PC-9 (cell line): ENCODE measurements around the gene DSC1. TPM values are rescaled to one million over a fixed set of nuclear protein-coding genes. Genes with fewer than 3 reads are reported as not detected.

ENCODE experiments used
- BruUV-seq: library from RNA; stranded (reverse); fragments of 400-500 nt; replicated peaks from 2 replicates; lab custom pipeline; 2021; lab: Mats Ljungman, UMichigan
- CTCF ChIA-PET: fragments of 300-600 bp; sonication (Branson Sonifier 250); formaldehyde crosslinking; loops from one replicate; lab custom pipeline; 2022; ENCODE audit warnings: antibody characterized with exemption; lab: Charles Lee
- POLR2A ChIA-PET: fragments of 300-600 bp; sonication (Branson Sonifier 250); formaldehyde crosslinking; loops from one replicate; lab custom pipeline; 2022; ENCODE audit warnings: antibody characterized with exemption; ENCODE audit not compliant: unreplicated experiment; lab: Charles Lee
- DNase-seq, 2 experiments: peaks; one replicate each; pipeline versions ENCODE4 v3.0.0 to v3.0.0-alpha.2; 2015 to 2022; ENCODE audit warnings: mixed read lengths in 1 of 2
- H2AFZ ChIP-seq: fragments of 200-600 bp; sonication (generic); 2 replicates; pipeline ENCODE4 v1.8.1; 2017; ENCODE audit warnings: antibody characterized with exemption
- H3F3A ChIP-seq: fragments of 200-600 bp; sonication (generic); 2 replicates; pipeline ENCODE4 v1.8.1; 2017; ENCODE audit warnings: antibody characterized with exemption, mild to moderate bottlenecking, low read depth; ENCODE audit not compliant: insufficient read depth
- H3K27ac ChIP-seq: fragments of 200-600 bp; sonication (generic); 2 replicates; pipeline ENCODE4 v1.6.1; 2016; ENCODE audit warnings: mixed run types
- H3K27me3 ChIP-seq: fragments of 200-600 bp; sonication (generic); 2 replicates; pipeline ENCODE4 v1.6.1; 2016; ENCODE audit warnings: low read depth, mixed run types; ENCODE audit not compliant: insufficient read depth
- H3K36me3 ChIP-seq: fragments of 200-600 bp; sonication (generic); 2 replicates; pipeline ENCODE4 v1.6.1; 2016; ENCODE audit warnings: low read depth, mixed run types
- H3K4me1 ChIP-seq: fragments of 200-600 bp; sonication (generic); replicated peaks from 2 replicates; pipeline ENCODE4 v1.6.1; 2016; ENCODE audit warnings: mixed run types; ENCODE audit not compliant: insufficient read depth
- H3K4me2 ChIP-seq: fragments of 200-600 bp; sonication (generic); 2 replicates; pipeline ENCODE4 v1.6.1; 2017; ENCODE audit warnings: mixed run types
- H3K4me3 ChIP-seq: fragments of 200-600 bp; sonication (generic); 2 replicates; pipeline ENCODE4 v1.6.1; 2016; ENCODE audit warnings: mixed run types
- H3K79me2 ChIP-seq: fragments of 200-600 bp; sonication (generic); 2 replicates; pipeline ENCODE4 v1.6.1; 2017; ENCODE audit warnings: low read depth, mixed run types
- H3K9me2 ChIP-seq: fragments of 200-600 bp; sonication (generic); 2 replicates; pipeline ENCODE4 v1.8.1; 2017; ENCODE audit warnings: mild to moderate bottlenecking; ENCODE audit not compliant: insufficient read depth
- H3K9me3 ChIP-seq: fragments of 200-600 bp; sonication (generic); 2 replicates; pipeline ENCODE4 v1.8.1; 2016; ENCODE audit warnings: low read depth; ENCODE audit not compliant: insufficient read depth
- H4K20me1 ChIP-seq: fragments of 200-600 bp; sonication (generic); 2 replicates; pipeline ENCODE4 v1.8.1; 2017; ENCODE audit not compliant: insufficient read depth
- EZH2 ChIP-seq: fragments of 200-600 bp; sonication (generic); IDR thresholded peaks from 2 replicates; pipeline ENCODE4 v1.8.0; 2017; ENCODE audit warnings: antibody characterized with exemption, low read depth
- intact Hi-C: fragments of 100-400 bp; cut with micrococcal nuclease; formaldehyde crosslinking; loops from one replicate; pipeline ENCODE4 v1.10.0; 2022; ENCODE audit not compliant: unreplicated experiment
- total RNA-seq: library from RNA; stranded (reverse); gene quantifications from 2 replicates; pipeline ENCODE4 v1.2.3, GENCODE V29; 2021
- TF ChIP-seq, protein P1 (sequence below): fragments of 200-600 bp; sonication (generic); conservative IDR thresholded peaks from 2 replicates; pipeline ENCODE4 v1.6.1; 2017; ENCODE audit warnings: mixed run types, antibody characterized with exemption, mild to moderate bottlenecking, moderate library complexity

The DSC1 gene
- total RNA-seq, 1 experiment from 2014 or later: 0.09 TPM

DNA sequence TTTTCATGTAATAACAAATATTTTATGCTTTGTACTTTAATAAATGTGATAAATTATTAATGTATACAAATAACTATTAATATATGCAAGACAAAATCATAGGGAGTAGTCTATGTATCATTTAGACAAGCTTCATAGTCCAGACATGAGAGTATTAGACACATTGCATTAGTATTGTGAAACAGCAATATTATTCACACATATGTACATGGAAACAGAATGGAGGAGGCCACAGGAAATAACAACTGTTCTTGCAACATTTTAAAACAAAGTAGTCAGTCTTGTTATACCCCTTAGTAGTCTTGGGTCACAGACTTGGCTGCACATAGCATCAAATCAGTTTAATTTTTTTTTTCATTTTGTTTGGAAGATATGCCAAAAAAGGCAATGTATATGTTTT lies 15.8 kb downstream of the DSC1 start:
- no peak for DNase-seq
- H3K4me3 ChIP-seq: no peak overlapping the region
- H3K9me3 ChIP-seq: no peaks in the 10 kb centered on the region
- no peak for TF ChIP-seq EZH2
- TF ChIP-seq, protein P1, sequence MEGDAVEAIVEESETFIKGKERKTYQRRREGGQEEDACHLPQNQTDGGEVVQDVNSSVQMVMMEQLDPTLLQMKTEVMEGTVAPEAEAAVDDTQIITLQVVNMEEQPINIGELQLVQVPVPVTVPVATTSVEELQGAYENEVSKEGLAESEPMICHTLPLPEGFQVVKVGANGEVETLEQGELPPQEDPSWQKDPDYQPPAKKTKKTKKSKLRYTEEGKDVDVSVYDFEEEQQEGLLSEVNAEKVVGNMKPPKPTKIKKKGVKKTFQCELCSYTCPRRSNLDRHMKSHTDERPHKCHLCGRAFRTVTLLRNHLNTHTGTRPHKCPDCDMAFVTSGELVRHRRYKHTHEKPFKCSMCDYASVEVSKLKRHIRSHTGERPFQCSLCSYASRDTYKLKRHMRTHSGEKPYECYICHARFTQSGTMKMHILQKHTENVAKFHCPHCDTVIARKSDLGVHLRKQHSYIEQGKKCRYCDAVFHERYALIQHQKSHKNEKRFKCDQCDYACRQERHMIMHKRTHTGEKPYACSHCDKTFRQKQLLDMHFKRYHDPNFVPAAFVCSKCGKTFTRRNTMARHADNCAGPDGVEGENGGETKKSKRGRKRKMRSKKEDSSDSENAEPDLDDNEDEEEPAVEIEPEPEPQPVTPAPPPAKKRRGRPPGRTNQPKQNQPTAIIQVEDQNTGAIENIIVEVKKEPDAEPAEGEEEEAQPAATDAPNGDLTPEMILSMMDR: no peak
- H3K36me3 ChIP-seq: no peaks in the 10 kb centered on the region
- H2AFZ ChIP-seq: no peak overlapping the region
- H4K20me1 ChIP-seq: no peaks in the 10 kb centered on the region
- H3K9me2 ChIP-seq: no peaks in the 10 kb centered on the region
- H3F3A ChIP-seq: no peaks in the 10 kb centered on the region
- ChIA-PET CTCF (no interaction called here), POLR2A (no interaction called here)
- intact Hi-C loops: no loop called here
- no peaks in the 10 kb centered on the region for H3K79me2 ChIP-seq
- no TSS peak for BruUV-seq
- H3K27ac ChIP-seq: no peak overlapping the region
- no peaks in the 10 kb centered on the region for H3K4me1 ChIP-seq
- no peak overlapping the region for H3K4me2 ChIP-seq
- no peaks in the 10 kb centered on the region for H3K27me3 ChIP-seq

DNA sequence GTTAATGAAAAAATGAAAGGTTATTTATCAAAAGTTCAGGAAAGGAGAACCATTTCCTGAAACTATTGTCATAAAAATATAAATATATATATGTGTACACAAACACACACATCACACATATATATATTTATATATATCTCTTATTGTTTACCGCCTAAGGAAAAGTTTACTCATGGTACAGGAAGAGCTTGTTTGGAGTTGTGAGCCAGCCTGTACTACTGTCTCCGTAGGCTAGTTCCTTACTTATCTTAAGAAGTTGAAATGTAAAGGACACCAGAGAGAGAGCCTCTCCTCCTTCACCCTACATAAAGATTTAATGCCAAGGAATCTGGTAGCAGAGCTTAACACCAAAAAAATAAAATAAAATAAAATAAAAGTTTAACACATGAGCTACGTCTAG lies 19.6 kb downstream of the DSC1 start:
- no peak overlapping the region for H3K27ac ChIP-seq
- no peaks in the 10 kb centered on the region for H3K27me3 ChIP-seq
- no peaks in the 10 kb centered on the region for H3K4me1 ChIP-seq
- TF ChIP-seq EZH2: no peak
- TF ChIP-seq, protein P1: no peak
- H3K9me3 ChIP-seq: no peaks in the 10 kb centered on the region
- no peak overlapping the region for H2AFZ ChIP-seq
- CTCF ChIA-PET: no interaction called here
- DNase-seq: no peak
- intact Hi-C loops: no loop called here
- no peaks in the 10 kb centered on the region for H3K79me2 ChIP-seq
- no peaks in the 10 kb centered on the region for H4K20me1 ChIP-seq
- no peaks in the 10 kb centered on the region for H3F3A ChIP-seq
- no peaks in the 10 kb centered on the region for H3K9me2 ChIP-seq
- H3K4me2 ChIP-seq: no peak overlapping the region
- H3K4me3 ChIP-seq: no peak overlapping the region
- H3K36me3 ChIP-seq: no peaks in the 10 kb centered on the region
- POLR2A ChIA-PET: interaction anchor here (0.6 kb wide), 1 partner anchor 33 kb away, joined by 4 read pairs; no protein-coding TSS in a partner anchor
- BruUV-seq: no TSS peak

DNA sequence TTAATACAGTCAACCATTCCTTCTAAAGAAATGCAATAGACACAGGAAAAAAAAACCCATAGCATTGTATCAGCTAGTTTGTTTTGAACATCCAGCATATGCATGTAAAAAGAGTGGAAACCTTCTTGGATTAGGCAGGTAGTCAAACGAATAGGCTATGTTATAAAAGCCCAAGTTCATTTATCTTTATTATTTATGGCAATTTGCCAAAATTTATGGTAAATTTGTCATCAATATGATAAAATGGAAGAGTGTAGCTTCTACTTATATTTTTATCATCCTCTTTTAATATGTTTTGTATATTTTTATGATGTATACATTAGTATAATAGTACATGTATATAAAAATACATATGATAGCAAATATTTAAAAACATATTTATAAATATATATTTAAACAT lies 23.9 kb downstream of the DSC1 start:
- intact Hi-C loops: no loop called here
- CTCF ChIA-PET: no interaction called here

More for the DNA sequence above, 23.9 kb downstream of the DSC1 start:
- Histone ChIP-seq H3K27ac (no peak overlapping the region), H3K9me2 (no peaks in the 10 kb centered on the region), H3K4me1 (no peaks in the 10 kb centered on the region), H4K20me1 (no peaks in the 10 kb centered on the region), H3K4me3 (no peak overlapping the region), H3F3A (no peaks in the 10 kb centered on the region), H3K9me3 (no peaks in the 10 kb centered on the region), H3K79me2 (no peaks in the 10 kb centered on the region), H3K36me3 (no peaks in the 10 kb centered on the region), H3K4me2 (no peak overlapping the region), H3K27me3 (no peaks in the 10 kb centered on the region), H2AFZ (no peak overlapping the region)
- POLR2A ChIA-PET: no interaction called here
- no peak for TF ChIP-seq EZH2
- TF ChIP-seq, protein P1: no peak
- DNase-seq: no peak
- BruUV-seq: no TSS peak
